Body of pancreas (tissue), 4 donors: Measurements from ENCODE around the gene ALDOC. TPM values are rescaled to one million over a fixed set of nuclear protein-coding genes. Genes with fewer than 3 reads are reported as not detected.

Experiments used
- ATAC-seq: fragments of 150-250 bp; one replicate; pipeline ENCODE4 v1.9.1; 2016
- DNase-seq, 4 donors: peaks; one replicate each; pipeline ENCODE4 v3.0.0-alpha.2; 2019
- H3K27ac ChIP-seq, 4 donors: fragments of 200-600 bp; sonication (generic); 1 replicate in 3 of 4; 2 replicates in 1 of 4; pipeline versions ENCODE4 v1.5.1 to v1.6.1; 2016 to 2019; ENCODE audit warnings: mild to moderate bottlenecking in 1 of 4, mixed read lengths in 1 of 4, moderate library complexity in 1 of 4
- H3K27me3 ChIP-seq, 2 donors: fragments of 200-600 bp; sonication (generic); one replicate each; pipeline ENCODE4 v1.6.0; 2016; ENCODE audit warnings: mild to moderate bottlenecking in 1 of 2
- H3K36me3 ChIP-seq, 2 donors: fragments of 200-600 bp; sonication (generic); replicated peaks in 1 of 2; 2 replicates each; pipeline ENCODE4 v1.5.1; 2016; ENCODE audit warnings: low read depth in 2 of 2; ENCODE audit not compliant: insufficient read depth in 1 of 2
- H3K4me1 ChIP-seq: fragments of 200-600 bp; sonication (generic); one replicate; pipeline ENCODE4 v1.6.0; 2016
- H3K4me3 ChIP-seq, 2 donors: fragments of 200-600 bp; sonication (generic); 1 replicate in 1 of 2; 2 replicates in 1 of 2; pipeline ENCODE4 v1.5.1; 2016 to 2019
- H3K9me3 ChIP-seq, 3 donors: fragments of 200-600 bp; sonication (generic); 1 replicate in 2 of 3; 2 replicates in 1 of 3; pipeline ENCODE4 v1.5.1; 2016
- CTCF ChIP-seq, 7 experiments: fragments of 450-650 bp in 4 of 7; fragments of 200-600 bp in 3 of 7; sonication (generic) in 3 of 7; IDR thresholded peaks; one replicate each; pipeline ENCODE4 v1.5.1; 2016 to 2019; ENCODE audit warnings: antibody characterized with exemption in 7 of 7
- POLR2A ChIP-seq, 3 donors: fragments of 450-650 bp; IDR thresholded peaks; one replicate each; pipeline ENCODE4 v1.6.1; 2016; ENCODE audit warnings: antibody characterized with exemption in 3 of 3, mild to moderate bottlenecking in 2 of 3
- WGBS, 2 donors: methylation state at CpG; one replicate each; pipeline ENCODE4 v1.1.5; 2017; 5-methylcytosine and 5-hydroxymethylcytosine counted together
- intact Hi-C: fragments of 100-400 bp; cut with DNase I; formaldehyde crosslinking; loops from one replicate; pipeline ENCODE4 v1.15.1; 2023
- total RNA-seq, 2 donors: library from RNA; depleted of rRNA; stranded (reverse); fragments of >200 nt; gene quantifications; one replicate each; pipeline ENCODE4 v1.1.0, GENCODE V29; 2016

The ALDOC gene
- total RNA-seq, 2 donors from 2014 or later, result 2.9 to 25.1 TPM

GRCh38 chr17:28552176-28552999 lies 24.3 kb downstream of the ALDOC start, which contains the start of gene UNC119:
Gene UNC119, minus strand, starts transcription at chr17:28552624. Its CDS starts 67 bp downstream, at chr17:28552557.
- no peaks in the 10 kb centered on the region for H3K9me3 ChIP-seq
- intact Hi-C loops, result no loop called here
- WGBS, 2 donors, result 2 to 30% methylated on average over 5 to 53 of the region's 67 CpGs
- ATAC-seq (peak; percentile 94), DNase-seq (peak; percentile 79 to 88 (median 83))
- H3K27ac ChIP-seq, result peak within 1 kb of the TSS in 3 of 4 donors; percentile 46 to 66 (median 53)
- peak within 1 kb of the TSS; percentile 20 to 69 for H3K4me3 ChIP-seq
- H3K36me3 ChIP-seq, result peaks cover 0 to 9% of the 10 kb centered on the region in 2 donors
- H3K4me1 ChIP-seq, result peaks cover 31% of the 10 kb centered on the region
- peak; percentile 51 to 77 (median 71) for TF ChIP-seq POLR2A (IDR thresholded peaks at IDR 0.05)
- TF ChIP-seq CTCF (IDR thresholded peaks at IDR 0.05), result no peak
- H3K27me3 ChIP-seq, result no peaks in the 10 kb centered on the region

GRCh38 chr17:28551421-28552175 lies 25.1 kb downstream of the ALDOC start:
- H3K27ac ChIP-seq, result peak overlapping the region in 2 of 4 donors; percentile 53 to 66
- DNase-seq, result peak in 1 of 4 donors; percentile 31
- H3K4me3 ChIP-seq, result peak overlapping the region; percentile 20 to 69

DNA sequence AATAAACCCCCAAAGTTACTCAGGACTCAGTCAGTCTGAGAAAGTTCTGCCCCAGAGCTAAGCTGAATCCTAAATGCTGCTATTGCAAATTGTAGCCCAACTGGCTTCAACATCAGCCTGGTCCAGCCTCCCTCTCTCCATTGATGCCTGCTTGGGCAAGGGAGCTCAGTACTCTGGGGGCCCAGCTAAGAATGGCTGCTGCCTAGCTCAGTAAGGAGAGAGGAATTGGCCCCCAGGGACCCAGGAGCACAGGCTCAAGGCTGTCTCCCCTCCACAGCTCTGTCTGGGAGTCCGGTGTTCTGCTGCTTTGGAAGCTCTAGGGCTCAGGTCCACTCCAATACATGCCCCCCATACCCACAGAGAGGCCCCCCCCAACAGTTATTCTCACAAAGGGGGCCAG lies 25.8 kb downstream of the ALDOC start:
- intact Hi-C loops, result no loop called here
- no CpG with 5 or more reads among the region's 1 CpG for WGBS, 2 donors
- peaks cover 31% of the 10 kb centered on the region for H3K4me1 ChIP-seq
- TF ChIP-seq POLR2A (IDR thresholded peaks at IDR 0.05) (no peak), CTCF (IDR thresholded peaks at IDR 0.05) (no peak)
- no peaks in the 10 kb centered on the region for H3K9me3 ChIP-seq
- ATAC-seq (no peak), DNase-seq (no peak)
- H3K27me3 ChIP-seq, result no peaks in the 10 kb centered on the region
- H3K27ac ChIP-seq, result no peak overlapping the region
- peaks cover 0 to 6% of the 10 kb centered on the region in 2 donors for H3K36me3 ChIP-seq
- H3K4me3 ChIP-seq, result no peak overlapping the region

More at GRCh38 chr17:28551421-28552175, 25.1 kb downstream of the ALDOC start:
- H3K27me3 ChIP-seq, result no peaks in the 10 kb centered on the region
- peaks cover 0 to 9% of the 10 kb centered on the region in 2 donors for H3K36me3 ChIP-seq
- WGBS, 2 donors, result 13 to 14% methylated on average over 10 of the region's 10 CpGs
- peaks cover 31% of the 10 kb centered on the region for H3K4me1 ChIP-seq
- TF ChIP-seq POLR2A (IDR thresholded peaks at IDR 0.05) (no peak), CTCF (IDR thresholded peaks at IDR 0.05) (no peak)
- H3K9me3 ChIP-seq, result no peaks in the 10 kb centered on the region
- intact Hi-C loops, result no loop called here
- peak; percentile 18 for ATAC-seq

DNA sequence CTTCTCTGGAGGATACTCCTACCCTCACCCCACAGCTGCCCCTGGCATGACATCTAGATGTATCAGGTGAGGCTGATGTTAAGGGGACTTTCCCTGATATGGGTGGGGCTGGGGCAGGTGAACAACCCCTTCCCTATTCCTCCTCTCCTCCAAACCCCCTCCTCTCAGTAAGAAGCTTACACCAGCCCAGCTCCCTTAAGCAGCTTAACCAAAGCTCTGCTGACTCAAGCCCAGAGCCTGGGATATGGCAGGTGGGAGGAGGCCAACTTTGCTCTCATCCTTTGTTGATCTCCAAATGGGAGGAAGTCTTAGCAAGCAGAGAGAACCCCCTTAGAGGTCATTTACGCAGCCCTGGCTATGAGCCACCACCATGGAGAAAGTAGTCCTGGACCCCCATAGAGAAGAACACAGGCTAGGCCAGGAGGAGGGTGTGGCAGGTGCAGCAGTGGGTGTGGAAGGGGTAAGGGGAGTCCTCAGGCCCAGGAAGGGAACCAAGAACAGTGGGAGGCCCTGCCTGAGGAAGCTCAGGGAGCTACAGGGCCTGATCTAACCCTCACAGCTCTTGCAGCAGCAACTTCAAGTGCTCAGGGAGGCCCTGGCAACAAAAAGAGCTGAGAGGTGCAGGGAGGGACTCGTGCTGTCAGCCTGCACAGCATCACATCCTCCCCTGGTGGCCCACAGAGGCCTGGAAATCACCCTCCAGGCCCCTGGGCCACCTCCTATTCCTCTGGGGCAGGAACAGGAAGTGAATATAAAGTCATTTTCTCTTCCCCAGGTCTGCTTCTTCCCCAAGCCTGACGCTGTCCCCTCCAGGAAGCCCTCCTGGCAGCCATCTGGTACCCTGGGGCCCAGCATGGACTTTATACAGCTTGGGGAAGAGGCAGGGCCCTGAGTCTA lies 27.2 kb downstream of the ALDOC start:
- no peaks in the 10 kb centered on the region for H3K27me3 ChIP-seq
- H3K4me1 ChIP-seq, result peaks cover 31% of the 10 kb centered on the region
- 78 to 92% methylated on average over 3 of the region's 3 CpGs for WGBS, 2 donors
- no peak for TF ChIP-seq POLR2A (IDR thresholded peaks at IDR 0.05)
- TF ChIP-seq CTCF (IDR thresholded peaks at IDR 0.05), result no peak
- H3K4me3 ChIP-seq, result no peak overlapping the region
- H3K9me3 ChIP-seq, result no peaks in the 10 kb centered on the region
- no peak for ATAC-seq
- intact Hi-C loops, result no loop called here
- H3K27ac ChIP-seq, result no peak overlapping the region
- peak in 2 of 4 donors; percentile 30 to 38 for DNase-seq
- no peaks in the 10 kb centered on the region for H3K36me3 ChIP-seq
